PC-3 (cell line): ENCODE data around the gene ZC3HAV1.

Experiments used
- EZH2phosphoT487 ChIP-seq: fragments of 300-600 bp; sonication (generic); IDR thresholded peaks from 2 replicates; pipeline ENCODE4 v1.6.1; 2018; ENCODE audit warnings: mild to moderate bottlenecking, antibody characterized with exemption, low read length, borderline replicate concordance
- TF ChIP-seq, protein P1 (sequence below): fragments of 300-600 bp; sonication (generic); conservative IDR thresholded peaks from 2 replicates; pipeline ENCODE4 v1.5.1; 2017; ENCODE audit warnings: antibody characterized with exemption, low read depth, mild to moderate bottlenecking, low read length

DNA sequence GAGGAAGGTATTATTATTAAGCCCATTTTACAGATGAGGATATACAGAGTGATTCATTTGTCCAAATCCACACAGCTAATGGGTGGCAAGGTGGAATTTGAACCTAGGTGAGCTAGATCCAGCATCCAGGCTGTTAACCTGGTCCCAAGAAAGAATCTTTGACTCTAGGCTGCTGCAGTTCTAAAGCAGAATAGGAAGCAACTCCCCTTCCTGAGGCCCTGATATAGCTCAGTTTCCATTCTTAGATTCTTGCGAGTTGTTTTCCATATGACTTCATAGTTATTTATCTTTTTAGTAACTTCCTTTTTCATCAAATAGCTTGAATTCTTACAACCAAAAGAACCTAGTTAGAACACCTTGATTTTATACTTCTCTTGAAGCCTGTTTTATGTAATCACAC is 49.6 kb downstream of the ZC3HAV1 start:
- TF ChIP-seq, protein P1, sequence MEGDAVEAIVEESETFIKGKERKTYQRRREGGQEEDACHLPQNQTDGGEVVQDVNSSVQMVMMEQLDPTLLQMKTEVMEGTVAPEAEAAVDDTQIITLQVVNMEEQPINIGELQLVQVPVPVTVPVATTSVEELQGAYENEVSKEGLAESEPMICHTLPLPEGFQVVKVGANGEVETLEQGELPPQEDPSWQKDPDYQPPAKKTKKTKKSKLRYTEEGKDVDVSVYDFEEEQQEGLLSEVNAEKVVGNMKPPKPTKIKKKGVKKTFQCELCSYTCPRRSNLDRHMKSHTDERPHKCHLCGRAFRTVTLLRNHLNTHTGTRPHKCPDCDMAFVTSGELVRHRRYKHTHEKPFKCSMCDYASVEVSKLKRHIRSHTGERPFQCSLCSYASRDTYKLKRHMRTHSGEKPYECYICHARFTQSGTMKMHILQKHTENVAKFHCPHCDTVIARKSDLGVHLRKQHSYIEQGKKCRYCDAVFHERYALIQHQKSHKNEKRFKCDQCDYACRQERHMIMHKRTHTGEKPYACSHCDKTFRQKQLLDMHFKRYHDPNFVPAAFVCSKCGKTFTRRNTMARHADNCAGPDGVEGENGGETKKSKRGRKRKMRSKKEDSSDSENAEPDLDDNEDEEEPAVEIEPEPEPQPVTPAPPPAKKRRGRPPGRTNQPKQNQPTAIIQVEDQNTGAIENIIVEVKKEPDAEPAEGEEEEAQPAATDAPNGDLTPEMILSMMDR, result no peak
- TF ChIP-seq EZH2phosphoT487, result no peak
